Measurements from ENCODE around the gene CERT1. TPM values are rescaled to one million over a fixed set of nuclear protein-coding genes. Genes with fewer than 3 reads are reported as not detected.

The CERT1 gene
- polyA plus RNA-seq, 1 experiment = 4.5 TPM

DNA sequence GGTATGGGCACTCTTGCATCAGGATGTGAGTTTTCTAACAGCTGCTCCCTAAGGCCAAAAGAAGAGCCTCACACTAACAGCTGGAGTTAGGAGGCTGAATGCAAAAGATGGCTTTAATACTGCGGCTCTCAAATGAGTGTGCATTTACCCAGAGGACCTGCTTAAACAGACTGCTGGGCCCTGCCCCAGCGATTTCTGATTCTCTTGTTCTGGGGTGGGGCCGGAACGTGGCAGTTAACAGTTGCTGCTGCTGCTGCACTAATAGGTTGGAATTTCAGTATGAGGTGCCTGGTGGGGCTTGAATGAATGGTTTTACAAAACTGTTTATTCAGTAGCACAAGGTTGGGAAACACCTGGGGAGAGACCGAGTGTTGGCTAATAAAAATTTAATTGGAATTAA is 148.3 kb downstream of the CERT1 start:
- peaks cover 8% of the 10 kb centered on the region for H3K36me3 ChIP-seq (ENCODE audit: control insufficient read depth, insufficient read depth, low read length)
- H3K4me3 ChIP-seq (ENCODE audit: low read depth, low read length) = no peak overlapping the region
- no peak for TF ChIP-seq CTCF (IDR thresholded peaks at IDR 0.05; ENCODE audit: insufficient read depth, low read depth, low read length)
- ChIA-PET CTCF (interaction anchor here (0.6 to 1.2 kb wide), 2 partner anchors 8 to 11 kb away, joined by 3 read pairs; no protein-coding TSS in a partner anchor), POLR2A (no interaction called here)
- DNase-seq (ENCODE audit: low read depth) = no peak
- H3K27me3 ChIP-seq (ENCODE audit: control insufficient read depth, insufficient read depth, low read length) = no peaks in the 10 kb centered on the region

DNA sequence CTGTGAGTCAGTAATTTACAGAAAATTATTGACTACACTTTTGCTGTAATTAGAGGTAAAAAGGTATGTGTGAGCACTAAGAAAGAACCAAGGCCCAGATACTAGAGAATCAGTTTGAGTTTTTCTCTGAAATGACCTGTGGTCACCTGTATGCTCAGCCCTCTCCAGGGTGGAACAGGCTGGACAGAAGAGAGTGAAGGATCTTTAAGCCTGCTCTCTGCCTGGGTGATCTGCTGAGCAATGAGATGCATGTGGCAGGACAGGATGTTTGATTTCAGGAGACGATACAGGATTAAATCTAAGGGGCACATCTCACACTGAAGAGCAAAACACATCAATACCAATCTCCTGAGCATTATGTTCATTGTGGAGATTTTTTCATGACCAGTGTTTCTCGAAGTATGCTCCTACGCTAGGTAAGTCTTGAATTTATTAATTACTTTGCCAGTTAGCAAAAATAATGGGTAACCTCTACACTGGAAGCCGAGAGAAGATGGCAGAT is 148.9 kb downstream of the CERT1 start:
- Histone ChIP-seq H3K36me3 (ENCODE audit: control insufficient read depth, insufficient read depth, low read length) (peaks cover 8% of the 10 kb centered on the region), H3K27me3 (ENCODE audit: control insufficient read depth, insufficient read depth, low read length) (no peaks in the 10 kb centered on the region), H3K4me3 (ENCODE audit: low read depth, low read length) (no peak overlapping the region)
- POLR2A ChIA-PET = no interaction called here
- CTCF ChIA-PET = interaction anchor here (0.6 to 1.2 kb wide), 3 partner anchors 9 to 267 kb away, joined by 3 read pairs; no protein-coding TSS in a partner anchor
- DNase-seq (ENCODE audit: low read depth) = no peak
- TF ChIP-seq CTCF (IDR thresholded peaks at IDR 0.05; ENCODE audit: insufficient read depth, low read depth, low read length) = no peak

GRCh38 chr5:75361310-75361709 is 150.1 kb downstream of the CERT1 start:
- no peak for TF ChIP-seq CTCF (IDR thresholded peaks at IDR 0.05; ENCODE audit: insufficient read depth, low read depth, low read length)
- ChIA-PET POLR2A (interaction anchor here (0.7 kb wide), 1 partner anchor 11 kb away, joined by 4 read pairs; no protein-coding TSS in a partner anchor), CTCF (no interaction called here)
- H3K27me3 ChIP-seq (ENCODE audit: control insufficient read depth, insufficient read depth, low read length) = no peaks in the 10 kb centered on the region
- peaks cover 12% of the 10 kb centered on the region for H3K36me3 ChIP-seq (ENCODE audit: control insufficient read depth, insufficient read depth, low read length)
- no peak for DNase-seq (ENCODE audit: low read depth)
- H3K4me3 ChIP-seq (ENCODE audit: low read depth, low read length) = no peak overlapping the region

DNA sequence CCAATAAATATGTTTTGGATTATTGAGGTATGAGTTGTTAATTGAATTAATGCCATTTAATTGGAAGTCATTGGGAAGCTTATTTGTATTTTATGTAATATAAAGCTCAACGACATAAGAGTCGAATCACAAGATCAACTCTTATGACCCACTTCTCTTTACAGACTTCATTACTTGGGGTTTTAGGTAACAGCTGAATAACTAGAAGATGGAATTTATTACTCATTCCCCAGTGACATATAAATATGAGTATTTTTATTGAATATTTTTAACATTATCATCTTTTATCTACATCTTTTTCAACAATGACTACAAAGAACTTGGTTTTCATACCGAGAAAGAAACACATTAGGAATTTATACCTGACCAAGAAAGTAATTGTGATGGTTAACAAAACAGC is 153.3 kb downstream of the CERT1 start:
- no peak for TF ChIP-seq CTCF (IDR thresholded peaks at IDR 0.05; ENCODE audit: insufficient read depth, low read depth, low read length)
- ChIA-PET CTCF (interaction anchor here (0.6 kb wide), 1 partner anchor 35 kb away, joined by 3 read pairs; no protein-coding TSS in a partner anchor), POLR2A (no interaction called here)
- Histone ChIP-seq H3K4me3 (ENCODE audit: low read depth, low read length) (no peak overlapping the region), H3K27me3 (ENCODE audit: control insufficient read depth, insufficient read depth, low read length) (no peaks in the 10 kb centered on the region), H3K36me3 (ENCODE audit: control insufficient read depth, insufficient read depth, low read length) (peaks cover 17% of the 10 kb centered on the region)
- DNase-seq (ENCODE audit: low read depth) = no peak

- Histone ChIP-seq H3K27me3 (ENCODE audit: control insufficient read depth, insufficient read depth, low read length) (no peaks in the 10 kb centered on the region), H3K4me3 (ENCODE audit: low read depth, low read length) (no peak overlapping the region), H3K36me3 (ENCODE audit: control insufficient read depth, insufficient read depth, low read length) (peaks cover 19% of the 10 kb centered on the region)
- POLR2A ChIA-PET = no interaction called here
- CTCF ChIA-PET = no interaction called here
- no peak for TF ChIP-seq CTCF (IDR thresholded peaks at IDR 0.05; ENCODE audit: insufficient read depth, low read depth, low read length)
- DNase-seq (ENCODE audit: low read depth) = no peak
Measured at GRCh38 chr5:75356719-75357118, 154.7 kb downstream of the CERT1 start.
